Measurements from ENCODE around the gene CNIH3. TPM values are rescaled to one million over a fixed set of nuclear protein-coding genes. Genes with fewer than 3 reads are reported as not detected.

The CNIH3 gene
- total and polyA plus RNA-seq, 7 experiments from 2014 or later = 1.0 to 4.2 (median 2.0) TPM

- H3K27me3 Mint-ChIP-seq = peaks cover 0 to 9% (median 2%) of the 10 kb centered on the region in 5 donors
- no peak overlapping the region for H3K4me3 ChIP-seq (ENCODE audit: low read length)
- H3K36me3 ChIP-seq (ENCODE audit: control insufficient read depth in 2 of 3, insufficient read depth in 3 of 3, low read length in 3 of 3) = no peaks in the 10 kb centered on the region
- no peaks in the 10 kb centered on the region for H3K9me3 ChIP-seq (ENCODE audit: control insufficient read depth in 2 of 3, low read length in 3 of 3)
- H3K27ac Mint-ChIP-seq = no peak overlapping the region
- no peaks in the 10 kb centered on the region for H3K27me3 ChIP-seq (ENCODE audit: control insufficient read depth in 2 of 2, insufficient read depth in 2 of 2, low read length in 2 of 2)
- POLR2A ChIA-PET = no interaction called here
- peaks cover 0 to 13% (median 0%) of the 10 kb centered on the region in 11 donors for H3K9me3 Mint-ChIP-seq
- no peak overlapping the region for H3K27ac ChIP-seq (ENCODE audit: low read depth, low read length)
- H3K4me3 Mint-ChIP-seq = no peak overlapping the region
- CTCF ChIA-PET = no interaction called here
- DNase-seq (no peak), ATAC-seq (no peak)
- H3K4me1 ChIP-seq (ENCODE audit: control insufficient read depth in 2 of 2, insufficient read depth in 2 of 2, low read length in 2 of 2) = no peaks in the 10 kb centered on the region
- intact Hi-C loops (cut with micrococcal nuclease) = no loop called here
- H3K4me1 Mint-ChIP-seq = peaks cover 7 to 22% (median 17%) of the 10 kb centered on the region in 7 donors
- H3K36me3 Mint-ChIP-seq = peaks cover 0 to 8% (median 0%) of the 10 kb centered on the region in 5 donors
Measured at GRCh38 chr1:224785040-224785328, 168.9 kb downstream of the CNIH3 start.

- Mint-ChIP-seq H3K27me3 (peaks cover 0 to 3% (median 2%) of the 10 kb centered on the region in 5 donors), H3K4me3 (no peak overlapping the region), H3K36me3 (peaks cover 0 to 8% (median 0%) of the 10 kb centered on the region in 5 donors), H3K9me3 (peaks cover 0 to 13% (median 0%) of the 10 kb centered on the region in 11 donors), H3K4me1 (peaks cover 7 to 22% (median 17%) of the 10 kb centered on the region in 7 donors), H3K27ac (no peak overlapping the region)
- Histone ChIP-seq H3K27ac (ENCODE audit: low read depth, low read length) (no peak overlapping the region), H3K9me3 (ENCODE audit: control insufficient read depth in 2 of 3, low read length in 3 of 3) (no peaks in the 10 kb centered on the region), H3K27me3 (ENCODE audit: control insufficient read depth in 2 of 2, insufficient read depth in 2 of 2, low read length in 2 of 2) (no peaks in the 10 kb centered on the region), H3K4me1 (ENCODE audit: control insufficient read depth in 2 of 2, insufficient read depth in 2 of 2, low read length in 2 of 2) (no peaks in the 10 kb centered on the region), H3K4me3 (ENCODE audit: low read length) (no peak overlapping the region), H3K36me3 (ENCODE audit: control insufficient read depth in 2 of 3, insufficient read depth in 3 of 3, low read length in 3 of 3) (no peaks in the 10 kb centered on the region)
- DNase-seq (no peak), ATAC-seq (no peak)
- ChIA-PET POLR2A (no interaction called here), CTCF (no interaction called here)
- intact Hi-C loops (cut with micrococcal nuclease) = no loop called here
Measured at GRCh38 chr1:224785622-224786021, 169.5 kb downstream of the CNIH3 start.

- Histone ChIP-seq H3K4me3 (ENCODE audit: low read length) (no peak overlapping the region), H3K36me3 (ENCODE audit: control insufficient read depth in 2 of 3, insufficient read depth in 3 of 3, low read length in 3 of 3) (no peaks in the 10 kb centered on the region), H3K9me3 (ENCODE audit: control insufficient read depth in 2 of 3, low read length in 3 of 3) (no peaks in the 10 kb centered on the region), H3K27ac (ENCODE audit: low read depth, low read length) (no peak overlapping the region), H3K4me1 (ENCODE audit: control insufficient read depth in 2 of 2, insufficient read depth in 2 of 2, low read length in 2 of 2) (no peaks in the 10 kb centered on the region), H3K27me3 (ENCODE audit: control insufficient read depth in 2 of 2, insufficient read depth in 2 of 2, low read length in 2 of 2) (no peaks in the 10 kb centered on the region)
- H3K4me3 Mint-ChIP-seq = no peak overlapping the region
- ATAC-seq (no peak), DNase-seq (no peak)
- ChIA-PET CTCF (no interaction called here), POLR2A (no interaction called here)
- peaks cover 0 to 13% (median 0%) of the 10 kb centered on the region in 11 donors for H3K9me3 Mint-ChIP-seq
- peaks cover 0 to 3% (median 2%) of the 10 kb centered on the region in 5 donors for H3K27me3 Mint-ChIP-seq
- H3K27ac Mint-ChIP-seq = no peak overlapping the region
- peaks cover 7 to 22% (median 17%) of the 10 kb centered on the region in 7 donors for H3K4me1 Mint-ChIP-seq
- intact Hi-C loops (cut with micrococcal nuclease) = no loop called here
- peaks cover 0 to 8% (median 0%) of the 10 kb centered on the region in 5 donors for H3K36me3 Mint-ChIP-seq
Measured at GRCh38 chr1:224786533-224787250, 170.6 kb downstream of the CNIH3 start.

- Mint-ChIP-seq H3K36me3 (peaks cover 0 to 8% (median 0%) of the 10 kb centered on the region in 5 donors), H3K4me3 (no peak overlapping the region), H3K4me1 (peaks cover 0 to 4% (median 1%) of the 10 kb centered on the region in 7 donors), H3K9me3 (peaks cover 0 to 14% (median 0%) of the 10 kb centered on the region in 11 donors), H3K27me3 (peaks cover 0 to 10% (median 2%) of the 10 kb centered on the region in 5 donors), H3K27ac (peak overlapping the region in 1 of 9 donors; percentile 43)
- Histone ChIP-seq H3K27ac (ENCODE audit: low read depth, low read length) (no peak overlapping the region), H3K4me1 (ENCODE audit: control insufficient read depth in 2 of 2, insufficient read depth in 2 of 2, low read length in 2 of 2) (no peaks in the 10 kb centered on the region), H3K9me3 (ENCODE audit: control insufficient read depth in 2 of 3, low read length in 3 of 3) (no peaks in the 10 kb centered on the region), H3K27me3 (ENCODE audit: control insufficient read depth in 2 of 2, insufficient read depth in 2 of 2, low read length in 2 of 2) (no peaks in the 10 kb centered on the region), H3K4me3 (ENCODE audit: low read length) (no peak overlapping the region), H3K36me3 (ENCODE audit: control insufficient read depth in 2 of 3, insufficient read depth in 3 of 3, low read length in 3 of 3) (no peaks in the 10 kb centered on the region)
- DNase-seq (no peak), ATAC-seq (no peak)
- intact Hi-C loops (cut with micrococcal nuclease) = no loop called here
- POLR2A ChIA-PET = no interaction called here
- CTCF ChIA-PET = no interaction called here
Measured at GRCh38 chr1:224789311-224789710, 173.2 kb downstream of the CNIH3 start.

Other genes with a start within 250 kb of the CNIH3 start
- 100 to 1,000 TPM in 3 of 5 experiments, 10 to 100 TPM in 2; 80.5 to 164 (median 104) TPM for gene WDR26, start 181.5 kb upstream of the CNIH3 start, total RNA-seq
- gene WDR26, start 181.5 kb upstream of the CNIH3 start, polyA plus RNA-seq = 1 to 10 TPM; 1.7 to 3.1 TPM